Lung (tissue), 12 donors: Measurements from ENCODE around the gene RIIAD1. TPM values are rescaled to one million over a fixed set of nuclear protein-coding genes. Genes with fewer than 3 reads are reported as not detected.

ENCODE experiments used
- ATAC-seq: fragments of 200-7000 bp; cut with Tn5 transposase; one replicate; pipeline ENCODE4 v1.9.1; 2020; ENCODE audit warnings: moderate number of reproducible peaks; ENCODE audit not compliant: insufficient read depth, low FRiP score
- DNase-seq, 3 donors: peaks; one replicate each; pipeline ENCODE4 v3.0.0-alpha.2; 2013 to 2017
- H3K27ac ChIP-seq, 2 donors: one replicate each; pipeline ENCODE4 v1.5.1; 2013; ENCODE audit warnings: mild to moderate bottlenecking in 2 of 2, moderate library complexity in 2 of 2, control low read depth in 1 of 2, inconsistent platforms in 1 of 2, low read depth in 1 of 2, low read length in 1 of 2
- H3K27me3 ChIP-seq, 3 donors: one replicate each; pipeline ENCODE4 v1.5.1; 2013; ENCODE audit warnings: low read length in 2 of 3; ENCODE audit not compliant: control insufficient read depth in 3 of 3, insufficient read depth in 3 of 3
- H3K36me3 ChIP-seq, 4 donors: one replicate each; pipeline ENCODE4 v1.5.1; 2013; ENCODE audit warnings: low read length in 4 of 4, mild to moderate bottlenecking in 1 of 4, moderate library complexity in 1 of 4; ENCODE audit not compliant: control insufficient read depth in 4 of 4, insufficient read depth in 4 of 4
- H3K4me1 ChIP-seq, 5 donors: one replicate each; pipeline ENCODE4 v1.5.1; 2013; ENCODE audit warnings: low read length in 5 of 5, mild to moderate bottlenecking in 2 of 5, moderate library complexity in 1 of 5; ENCODE audit not compliant: control insufficient read depth in 5 of 5, insufficient read depth in 5 of 5
- H3K4me3 ChIP-seq: one replicate; pipeline ENCODE4 v1.5.1; 2013; ENCODE audit warnings: mild to moderate bottlenecking, control low read depth, moderate library complexity
- H3K9ac ChIP-seq, 2 donors: one replicate each; pipeline ENCODE4 v1.5.1; 2013; ENCODE audit warnings: low read length in 2 of 2, control low read depth in 1 of 2; ENCODE audit not compliant: insufficient read depth in 1 of 2
- H3K9me3 ChIP-seq, 4 donors: one replicate each; pipeline ENCODE4 v1.5.1; 2013; ENCODE audit warnings: low read length in 3 of 4, mild to moderate bottlenecking in 1 of 4, moderate library complexity in 1 of 4; ENCODE audit not compliant: control insufficient read depth in 4 of 4, insufficient read depth in 3 of 4
- CTCF ChIP-seq: IDR thresholded peaks from 2 replicates; pipeline ENCODE4 v1.5.1; 2012; ENCODE audit warnings: mild to moderate bottlenecking; ENCODE audit errors: control extremely low read depth, extremely low read depth
- WGBS, 2 donors: extraction: QIAGEN DNeasy Blood & Tissue Kit; methylation state at CpG; one replicate each; pipeline ENCODE4 v1.1.7; 2013; 5-methylcytosine and 5-hydroxymethylcytosine counted together
- polyA plus RNA-seq, 2 donors: library from polyadenylated mRNA; stranded (reverse); fragments of 200-250 nt; gene quantifications; one replicate each; pipeline ENCODE4 v1.2.1, GENCODE V29; 2013
- total RNA-seq, 2 donors: library from RNA; depleted of rRNA in 1 of 2; stranded (reverse); fragments of >200 nt in 1 of 2; gene quantifications; one replicate each; pipeline ENCODE4 v1.2.1, GENCODE V29; 2014 to 2021
- donor health status: control.
- donor health status: control.
- donor health status: Bipolar disorder and iron deficiency.
- donor health status: healthy.
- donor health status: DM: yes; HTN: yes; CAD: no.

The RIIAD1 gene
- total and polyA plus RNA-seq, 4 donors = 8.6 to 17.1 (median 9.1) TPM

- no peak for ATAC-seq
- Histone ChIP-seq H3K9me3 (no peaks in the 10 kb centered on the region), H3K9ac (no peak overlapping the region), H3K4me1 (peaks cover 3 to 23% (median 13%) of the 10 kb centered on the region in 5 donors), H3K27ac (no peak overlapping the region), H3K27me3 (peaks cover 0 to 24% (median 18%) of the 10 kb centered on the region in 3 donors), H3K4me3 (no peak overlapping the region), H3K36me3 (no peaks in the 10 kb centered on the region)
- DNase-seq = no peak
- 68 to 90% methylated on average over 4 of the region's 4 CpGs for WGBS, 2 donors
- TF ChIP-seq CTCF = no peak
Observed at GRCh38 chr1:151718666-151719065, 2.7 kb upstream of the RIIAD1 start.

GRCh38 chr1:151720125-151720524, 1.2 kb upstream of the RIIAD1 start:
- WGBS, 2 donors = 17 to 39% methylated on average over 1 of the region's 1 CpG
- Histone ChIP-seq H3K4me3 (no peak overlapping the region), H3K36me3 (no peaks in the 10 kb centered on the region), H3K27ac (no peak overlapping the region), H3K9me3 (no peaks in the 10 kb centered on the region), H3K27me3 (peaks cover 0 to 25% (median 24%) of the 10 kb centered on the region in 3 donors), H3K4me1 (peaks cover 3 to 23% (median 13%) of the 10 kb centered on the region in 5 donors), H3K9ac (no peak overlapping the region)
- ATAC-seq (no peak), DNase-seq (no peak)
- TF ChIP-seq CTCF = no peak

GRCh38 chr1:151720554-151720953, 768 bp upstream of the RIIAD1 start:
- Histone ChIP-seq H3K4me3 (no peak overlapping the region), H3K9ac (no peak overlapping the region), H3K9me3 (no peaks in the 10 kb centered on the region), H3K36me3 (no peaks in the 10 kb centered on the region), H3K27me3 (peaks cover 0 to 28% (median 24%) of the 10 kb centered on the region in 3 donors), H3K4me1 (peaks cover 3 to 23% (median 13%) of the 10 kb centered on the region in 5 donors), H3K27ac (peak overlapping the region in 1 of 2 donors; percentile 63)
- WGBS, 2 donors = 13 to 16% methylated on average over 5 of the region's 5 CpGs
- DNase-seq = peak in 2 of 3 donors; percentile 22 to 42
- ATAC-seq = peak; percentile 50
- TF ChIP-seq CTCF = no peak
